Dermis blood vessel endothelial cell (primary cell): ENCODE data around the gene SGK1. TPM values are rescaled to one million over a fixed set of nuclear protein-coding genes. Genes with fewer than 3 reads are reported as not detected.
"Not testable (repeated sequence)": the region's sequence is repeated elsewhere in the genome, so short reads cannot be mapped to it uniquely, and the experiment has no call there.

ENCODE experiments used
- DNase-seq: peaks from one replicate; pipeline ENCODE4 v3.0.0; 2010
- total RNA-seq: library from RNA; depleted of rRNA; stranded (reverse); fragments of >200 nt; gene quantifications from 2 replicates; pipeline ENCODE4 v1.2.3, GENCODE V29; 2014

Gene SGK1
- total RNA-seq, 1 donor from 2014 or later = 111 TPM

GRCh38 chr6:134299236-134299635 lies 18.7 kb downstream of the SGK1 start:
- DNase-seq = peak; percentile 63

GRCh38 chr6:134296762-134297161 lies 21.1 kb downstream of the SGK1 start:
- no peak for DNase-seq

DNA sequence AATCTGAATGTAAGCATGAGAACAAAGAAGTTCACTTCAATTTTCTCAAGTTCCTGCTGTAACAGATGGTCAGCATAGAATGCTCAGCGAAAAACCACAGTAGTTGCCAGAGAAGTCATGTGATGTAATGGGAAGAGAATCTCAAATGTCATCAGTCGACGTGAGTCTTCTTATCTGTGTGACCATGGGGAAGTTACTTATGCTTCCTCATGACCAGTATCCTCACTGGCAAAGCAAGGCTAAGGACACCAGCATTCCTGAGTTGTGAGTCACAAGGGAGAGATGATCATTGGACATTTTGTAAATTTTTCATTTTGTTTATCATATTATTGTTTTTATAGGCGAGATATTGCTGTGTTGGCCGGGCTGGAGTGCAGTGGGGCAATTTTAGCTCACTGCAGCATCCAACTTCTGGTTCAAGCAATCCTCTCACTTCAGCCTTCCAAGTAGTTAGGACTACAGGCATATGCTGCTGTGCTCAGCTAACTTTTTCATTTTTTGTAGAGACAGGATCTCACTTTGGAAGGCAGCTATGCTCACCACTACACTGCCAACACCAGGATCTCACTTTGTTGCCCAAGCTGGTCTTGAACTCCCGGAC lies 21.9 kb downstream of the SGK1 start:
- DNase-seq = peak; percentile 97

GRCh38 chr6:134293659-134294161 lies 24.2 kb downstream of the SGK1 start:
- DNase-seq = no peak

GRCh38 chr6:134291156-134291555 lies 26.8 kb downstream of the SGK1 start:
- no peak for DNase-seq

- no peak for DNase-seq
Measured at GRCh38 chr6:134289204-134289575, 28.7 kb downstream of the SGK1 start.

DNA sequence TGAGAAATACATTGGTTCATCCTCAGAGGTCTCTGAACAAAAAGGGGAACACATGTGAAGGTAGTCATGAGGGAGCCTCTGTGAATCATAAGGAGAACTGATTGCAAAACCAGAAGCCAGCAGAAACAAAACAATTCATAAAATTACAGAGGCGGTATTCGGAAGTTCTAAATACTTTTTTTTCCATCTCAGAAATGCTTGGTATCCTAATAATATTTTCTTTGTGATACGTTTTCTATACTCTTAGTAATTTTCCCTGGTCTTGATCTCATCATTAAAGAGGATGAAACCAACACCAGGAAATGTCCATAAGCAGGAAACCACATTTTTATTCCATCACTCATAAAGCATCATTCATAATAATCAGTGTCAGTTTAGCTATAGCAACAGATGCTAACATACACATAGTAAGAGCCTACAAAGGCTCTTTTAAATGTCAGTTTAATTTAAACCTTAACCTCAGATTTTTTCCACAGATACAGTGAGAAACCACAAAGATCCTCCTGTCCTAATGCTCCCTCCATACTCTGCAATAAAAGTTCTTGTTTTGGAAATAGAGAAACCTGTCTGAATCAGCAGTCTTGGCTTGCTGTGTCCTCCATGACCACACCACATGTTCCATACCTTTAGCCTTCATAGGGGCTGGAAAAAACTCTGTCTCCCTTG lies 29.2 kb downstream of the SGK1 start:
- peak; percentile 77 for DNase-seq

DNA sequence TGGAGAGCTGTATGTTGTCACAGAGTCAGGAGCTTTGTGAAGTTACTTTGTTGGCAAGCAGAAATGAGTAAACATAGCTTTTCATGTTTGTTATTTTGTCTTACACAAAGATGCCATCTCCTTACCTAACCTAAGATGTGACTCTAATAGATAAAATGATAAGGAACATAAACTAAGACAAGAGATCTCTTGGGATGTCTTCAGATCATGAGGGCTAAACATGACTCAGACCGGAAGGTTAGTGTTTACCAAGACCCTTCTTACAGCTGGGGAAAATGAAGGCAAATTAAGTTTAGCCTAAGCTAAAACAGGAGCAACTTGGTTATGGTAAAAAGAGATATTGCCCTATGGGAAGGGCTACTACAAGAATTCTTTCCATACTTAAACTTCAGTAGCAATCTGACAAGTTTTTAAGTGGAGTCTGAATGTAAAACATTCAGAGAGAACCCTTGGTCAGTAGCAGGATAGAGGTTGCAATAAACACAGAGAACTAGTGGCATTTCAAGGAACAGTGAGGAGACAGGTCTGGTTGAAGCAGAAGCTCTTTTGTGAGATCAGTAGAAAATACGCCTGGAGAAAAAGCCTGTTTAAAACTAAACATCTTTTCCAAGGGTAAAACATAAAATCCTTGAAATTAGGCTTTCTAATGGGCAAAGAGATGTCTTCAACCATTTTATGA lies 29.9 kb downstream of the SGK1 start:
- DNase-seq = peak; percentile 67

DNA sequence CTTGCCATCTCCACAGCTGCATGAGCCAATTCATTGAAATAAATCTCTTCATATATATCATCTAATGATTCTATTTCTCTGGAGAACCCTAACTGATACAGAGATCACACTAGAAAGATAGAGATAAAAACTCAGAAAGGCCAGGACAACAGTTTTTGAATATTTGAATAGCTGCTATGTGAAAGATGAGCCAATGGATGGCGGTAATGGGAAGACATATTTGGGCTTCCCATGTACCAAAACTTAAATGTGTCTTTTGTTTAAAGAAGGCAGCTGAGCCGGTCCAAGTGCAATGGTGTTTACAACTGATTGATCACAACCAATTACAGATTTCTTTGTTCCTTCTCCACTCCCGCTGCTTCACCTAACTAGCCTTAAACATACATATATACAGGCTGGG lies 35.1 kb downstream of the SGK1 start:
- DNase-seq = no peak

- no peak for DNase-seq
Measured at GRCh38 chr6:134281388-134281787, 36.5 kb downstream of the SGK1 start.

DNA sequence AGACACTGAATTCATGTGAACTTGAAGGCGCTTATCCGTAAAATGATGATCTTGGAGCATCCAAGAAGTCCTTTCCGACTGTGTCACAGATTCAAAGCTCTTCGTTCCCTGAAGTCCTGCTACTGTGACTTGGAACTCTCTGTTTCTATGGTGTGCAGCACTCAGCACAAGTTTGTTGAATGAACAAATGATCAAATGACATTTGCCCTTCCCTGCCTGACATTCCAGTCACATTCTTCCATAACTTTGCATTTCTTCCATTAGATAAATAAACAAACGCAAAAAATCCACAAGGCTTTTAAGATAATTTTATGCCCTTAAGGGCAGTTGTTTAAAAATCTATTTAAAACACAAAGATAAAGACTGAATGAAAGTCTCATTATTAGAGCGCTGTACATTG lies 39.9 kb downstream of the SGK1 start:
- DNase-seq = no peak

DNA sequence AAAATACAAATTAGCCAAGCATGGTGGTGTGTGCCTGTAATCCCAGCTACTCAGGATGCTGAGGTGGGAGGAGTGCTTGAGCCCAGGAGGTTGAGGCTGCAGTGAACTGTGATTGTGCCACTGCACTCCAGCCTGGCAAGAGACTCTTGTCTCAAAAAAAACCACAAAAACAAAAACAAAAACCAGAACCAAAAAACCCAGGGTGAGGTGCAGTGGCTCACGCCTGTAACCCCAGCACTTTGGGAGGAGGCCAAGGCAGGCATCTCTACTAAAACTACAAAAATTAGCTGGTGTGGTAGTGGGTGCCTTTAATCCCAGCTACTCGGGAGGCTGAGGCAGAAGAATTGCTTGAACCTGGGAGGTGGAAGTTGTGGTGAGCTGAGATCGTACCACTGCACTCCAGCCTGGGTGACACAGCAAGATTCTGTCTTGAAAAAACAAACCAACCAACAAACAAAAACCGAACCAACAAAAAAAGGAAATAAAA lies 41.0 kb downstream of the SGK1 start:
- not testable (repeated sequence) for DNase-seq

GRCh38 chr6:134272374-134272773 lies 45.5 kb downstream of the SGK1 start:
- DNase-seq = no peak

DNA sequence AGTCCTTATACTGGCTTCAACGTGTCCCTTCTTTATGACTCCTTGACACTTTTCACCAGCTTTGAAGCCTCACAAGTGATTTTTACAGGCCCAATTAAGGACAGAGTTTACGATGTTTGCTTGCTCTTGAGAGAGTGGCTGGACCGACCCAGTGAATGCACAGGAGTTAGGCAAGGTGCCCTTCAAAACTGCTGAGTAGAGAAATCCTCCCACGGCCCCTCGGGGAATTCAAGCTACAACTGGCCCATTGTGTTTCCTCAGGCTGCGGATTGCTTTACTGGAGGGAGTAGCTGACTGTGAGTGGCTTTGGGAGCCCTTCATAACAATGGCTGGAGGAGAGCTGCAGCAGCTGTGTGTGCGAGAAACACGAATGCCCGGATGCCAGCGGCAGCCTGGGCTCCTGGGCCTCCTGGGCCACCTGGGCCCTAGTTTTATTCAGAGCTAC lies 50.0 kb downstream of the SGK1 start:
- DNase-seq = no peak

GRCh38 chr6:134266776-134267175 lies 51.1 kb downstream of the SGK1 start:
- DNase-seq = no peak

- no peak for DNase-seq
Measured at GRCh38 chr6:134261766-134262165, 56.1 kb downstream of the SGK1 start.

DNA sequence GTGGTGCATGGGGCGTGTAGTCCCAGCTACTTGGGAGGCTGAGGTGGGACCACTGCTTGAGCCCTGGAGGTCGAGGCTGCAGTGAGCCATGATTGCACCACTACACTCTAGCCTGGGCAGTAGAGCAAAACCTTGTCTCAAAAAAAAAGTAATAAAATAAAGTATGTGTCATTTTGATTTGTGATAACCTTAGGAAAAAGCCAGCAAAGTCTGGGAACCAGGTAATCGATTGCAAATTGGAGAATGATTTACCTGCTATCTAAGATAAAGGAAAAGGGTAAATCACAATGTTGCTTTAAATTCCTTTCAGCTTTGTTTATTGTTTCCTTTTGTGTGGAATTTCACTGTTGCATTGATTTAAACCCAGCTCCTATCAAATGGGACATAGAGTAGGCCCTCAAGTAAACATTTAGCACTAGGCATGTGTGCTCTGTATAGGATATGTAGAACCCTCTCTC lies 59.0 kb downstream of the SGK1 start:
- DNase-seq = no peak

- no peak for DNase-seq
Measured at GRCh38 chr6:134257516-134257915, 60.4 kb downstream of the SGK1 start.

- no peak for DNase-seq
Measured at GRCh38 chr6:134256862-134257261, 61.0 kb downstream of the SGK1 start.

- DNase-seq = not testable (repeated sequence)
Measured at GRCh38 chr6:134255280-134255679, 62.6 kb downstream of the SGK1 start.

- DNase-seq = no peak
Measured at GRCh38 chr6:134254118-134254517, 63.8 kb downstream of the SGK1 start.

- no peak for DNase-seq
Measured at GRCh38 chr6:134253681-134254080, 64.2 kb downstream of the SGK1 start.

DNA sequence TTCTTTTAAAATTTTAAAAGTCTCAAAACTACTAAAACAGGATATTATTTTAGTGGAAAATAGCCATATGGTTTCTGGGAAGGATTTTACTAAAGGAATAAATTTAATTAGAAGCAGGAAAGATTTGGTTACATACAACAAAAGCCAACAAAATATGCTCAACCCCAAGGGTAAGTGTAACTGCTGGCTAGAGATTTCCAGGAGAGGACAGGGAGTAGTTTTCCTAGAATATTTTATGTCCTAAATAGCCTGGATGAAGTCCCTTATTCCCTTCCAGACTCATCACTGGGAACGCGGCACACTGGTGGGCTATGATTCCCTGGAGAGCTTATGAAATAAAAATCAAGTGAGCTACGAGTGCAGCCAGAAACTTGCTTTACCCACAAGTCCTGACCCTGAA lies 66.6 kb downstream of the SGK1 start:
- DNase-seq = no peak

GRCh38 chr6:134250776-134251175 lies 67.1 kb downstream of the SGK1 start:
- no peak for DNase-seq
